HG03342 (cell line): Measurements from ENCODE around the gene TEP1.

ENCODE experiments used
- ATAC-seq: cut with Tn5 transposase; IDR thresholded peaks from one replicate; pipeline ENCODE4 v1.9.1; 2021; ENCODE audit warnings: mild to moderate bottlenecking, moderate library complexity; ENCODE audit not compliant: unreplicated experiment

The TEP1 gene

GRCh38 chr14:20434701-20435581 is 21.6 kb upstream of the TEP1 start:
- ATAC-seq: no peak

- ATAC-seq: no peak
Measured at GRCh38 chr14:20429801-20430669, 16.7 kb upstream of the TEP1 start.

- no peak for ATAC-seq
Measured at GRCh38 chr14:20428802-20429201, 15.5 kb upstream of the TEP1 start.

- peak; percentile 12 for ATAC-seq
Measured at GRCh38 chr14:20428010-20428365, 14.7 kb upstream of the TEP1 start.

GRCh38 chr14:20427231-20428009 is 14.1 kb upstream of the TEP1 start:
- ATAC-seq: peak; percentile 75

- ATAC-seq: no peak
Measured at GRCh38 chr14:20424851-20425250, 11.6 kb upstream of the TEP1 start.

GRCh38 chr14:20422886-20423285 is 9.6 kb upstream of the TEP1 start:
- ATAC-seq: no peak

GRCh38 chr14:20421267-20421666 is 8.0 kb upstream of the TEP1 start:
- no peak for ATAC-seq

- ATAC-seq: no peak
Measured at GRCh38 chr14:20419419-20419818, 6.1 kb upstream of the TEP1 start.

- no peak for ATAC-seq
Measured at GRCh38 chr14:20418501-20418909, 5.2 kb upstream of the TEP1 start.

GRCh38 chr14:20417250-20418186 is 4.2 kb upstream of the TEP1 start:
- ATAC-seq: no peak

- ATAC-seq: no peak
Measured at GRCh38 chr14:20416223-20416622, 2.9 kb upstream of the TEP1 start.

- ATAC-seq: peak; percentile 51
Measured at GRCh38 chr14:20415782-20416206, 2.5 kb upstream of the TEP1 start.

GRCh38 chr14:20413744-20414082 is 412 bp upstream of the TEP1 start:
- no peak for ATAC-seq

GRCh38 chr14:20412411-20412810 is 890 bp downstream of the TEP1 start:
- peak; percentile 67 for ATAC-seq

GRCh38 chr14:20409226-20409625 is 4.1 kb downstream of the TEP1 start:
- ATAC-seq: no peak

GRCh38 chr14:20403521-20403920 is 9.8 kb downstream of the TEP1 start:
- ATAC-seq: no peak

- no peak for ATAC-seq
Measured at GRCh38 chr14:20400965-20401593, 12.2 kb downstream of the TEP1 start.

- ATAC-seq: no peak
Measured at GRCh38 chr14:20400589-20400964, 12.7 kb downstream of the TEP1 start.

- no peak for ATAC-seq
Measured at GRCh38 chr14:20397511-20397910, 15.8 kb downstream of the TEP1 start.
